Vagina (tissue), 2 donors: Measurements from ENCODE around the gene LIMS1. TPM values are rescaled to one million over a fixed set of nuclear protein-coding genes. Genes with fewer than 3 reads are reported as not detected.

Experiments used
- DNase-seq, 2 donors: peaks; one replicate each; pipeline ENCODE4 v3.0.0-alpha.2; 2017; ENCODE audit errors: extremely low spot score in 2 of 2
- H3K27ac ChIP-seq: fragments of 200-600 bp; sonication (generic); one replicate; pipeline ENCODE4 v1.5.1; 2019
- H3K27me3 ChIP-seq: fragments of 200-600 bp; sonication (generic); one replicate; pipeline ENCODE4 v1.5.1; 2019
- H3K36me3 ChIP-seq, 2 donors: fragments of 200-600 bp; sonication (generic); one replicate each; pipeline ENCODE4 v1.5.1; 2017 to 2019
- H3K4me1 ChIP-seq: fragments of 200-600 bp; sonication (generic); one replicate; pipeline ENCODE4 v1.5.1; 2019
- H3K4me3 ChIP-seq, 2 donors: fragments of 200-600 bp; sonication (generic); 1 replicate in 1 of 2; 2 replicates in 1 of 2; pipeline ENCODE4 v1.5.1; 2016 to 2019
- H3K9me3 ChIP-seq: fragments of 200-600 bp; sonication (generic); one replicate; pipeline ENCODE4 v1.5.1; 2019
- CTCF ChIP-seq, 3 experiments: fragments of 450-650 bp in 2 of 3; fragments of 200-600 bp in 1 of 3; sonication (generic) in 1 of 3; IDR thresholded peaks; one replicate each; pipeline ENCODE4 v1.5.1; 2017 to 2019; ENCODE audit warnings: antibody characterized with exemption in 3 of 3, mild to moderate bottlenecking in 2 of 3, moderate library complexity in 2 of 3
- POLR2A ChIP-seq, 2 donors: fragments of 450-650 bp; IDR thresholded peaks; one replicate each; pipeline ENCODE4 v1.6.1; 2017; ENCODE audit warnings: antibody characterized with exemption in 2 of 2, mild to moderate bottlenecking in 2 of 2, moderate library complexity in 2 of 2
- POLR2AphosphoS5 ChIP-seq, 2 donors: sonication (generic); formaldehyde crosslinking; IDR thresholded peaks; one replicate each; pipeline ENCODE4 v1.9.0; 2017; ENCODE audit warnings: antibody characterized with exemption in 2 of 2, mild to moderate bottlenecking in 2 of 2, low read depth in 1 of 2; ENCODE audit not compliant: insufficient read depth in 1 of 2
- intact Hi-C: fragments of 100-400 bp; cut with DNase I; formaldehyde crosslinking; loops from one replicate; pipeline ENCODE4 v1.15.1; 2023
- total RNA-seq: library from RNA; depleted of rRNA; stranded (reverse); fragments of >200 nt; gene quantifications from one replicate; pipeline ENCODE4 v1.2.3, GENCODE V29; 2016

Gene LIMS1, protein sequence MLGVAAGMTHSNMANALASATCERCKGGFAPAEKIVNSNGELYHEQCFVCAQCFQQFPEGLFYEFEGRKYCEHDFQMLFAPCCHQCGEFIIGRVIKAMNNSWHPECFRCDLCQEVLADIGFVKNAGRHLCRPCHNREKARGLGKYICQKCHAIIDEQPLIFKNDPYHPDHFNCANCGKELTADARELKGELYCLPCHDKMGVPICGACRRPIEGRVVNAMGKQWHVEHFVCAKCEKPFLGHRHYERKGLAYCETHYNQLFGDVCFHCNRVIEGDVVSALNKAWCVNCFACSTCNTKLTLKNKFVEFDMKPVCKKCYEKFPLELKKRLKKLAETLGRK
- total RNA-seq: 66.0 TPM

DNA sequence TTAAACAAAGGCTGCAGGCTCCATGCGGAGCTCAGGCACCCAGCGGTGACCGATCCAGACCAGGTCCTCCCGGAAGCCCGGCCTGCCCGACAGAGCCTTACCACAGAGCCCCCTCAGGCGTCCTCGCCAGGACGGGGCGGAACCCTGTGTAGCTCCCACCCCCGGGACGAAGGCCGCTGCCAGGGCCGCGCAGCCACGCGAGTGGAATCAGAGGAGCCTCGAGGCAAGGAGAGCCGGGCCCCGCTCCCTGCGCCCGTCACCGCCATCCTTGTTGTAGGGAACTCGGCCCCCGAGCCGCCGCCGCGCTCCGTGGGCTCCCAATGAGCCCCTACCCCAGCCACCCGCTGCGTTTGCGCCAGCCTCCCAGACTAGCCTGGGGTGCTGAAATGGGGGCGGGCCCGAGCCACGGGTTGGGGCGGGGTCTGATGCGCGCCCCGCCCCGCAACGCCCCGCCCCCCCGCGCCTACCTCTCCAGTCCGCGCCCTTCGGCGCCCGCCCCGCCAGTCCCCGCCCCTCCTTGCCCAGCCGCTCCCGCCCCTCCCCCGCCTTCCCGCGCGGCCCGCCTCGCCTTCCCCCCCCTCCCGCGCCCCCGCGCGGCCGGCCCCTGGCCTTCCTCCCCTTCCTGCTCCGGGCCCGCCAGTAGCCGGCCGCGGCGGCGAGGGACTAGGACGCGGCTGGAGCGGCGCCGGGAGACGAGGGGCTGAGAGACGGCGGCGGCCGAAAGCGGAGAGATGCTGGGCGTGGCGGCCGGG is at the start of gene LIMS1:
Gene LIMS1, plus strand, starts transcription at position 639 of the 752 bp plus-strand sequence. Its CDS starts 93 bp downstream, at position 732.
- TF ChIP-seq POLR2AphosphoS5 (IDR thresholded peaks at IDR 0.05; ENCODE audit: insufficient read depth in 1 of 2, low read depth in 1 of 2) (peak; percentile 39 to 98), POLR2A (IDR thresholded peaks at IDR 0.05) (peak in 1 of 2 donors; percentile 94), CTCF (IDR thresholded peaks at IDR 0.05) (no peak)
- Histone ChIP-seq H3K27ac (peak within 1 kb of the TSS; percentile 98), H3K36me3 (no peaks in the 10 kb centered on the region), H3K9me3 (no peaks in the 10 kb centered on the region), H3K4me3 (peak within 1 kb of the TSS; percentile 82 to 89), H3K4me1 (peaks cover 35% of the 10 kb centered on the region), H3K27me3 (no peaks in the 10 kb centered on the region)
- DNase-seq: peak in 1 of 2 donors; percentile 93
- intact Hi-C loops: loop anchor here (10.0 kb wide), 1 partner anchor 51 kb away; no protein-coding TSS in a partner anchor

DNA sequence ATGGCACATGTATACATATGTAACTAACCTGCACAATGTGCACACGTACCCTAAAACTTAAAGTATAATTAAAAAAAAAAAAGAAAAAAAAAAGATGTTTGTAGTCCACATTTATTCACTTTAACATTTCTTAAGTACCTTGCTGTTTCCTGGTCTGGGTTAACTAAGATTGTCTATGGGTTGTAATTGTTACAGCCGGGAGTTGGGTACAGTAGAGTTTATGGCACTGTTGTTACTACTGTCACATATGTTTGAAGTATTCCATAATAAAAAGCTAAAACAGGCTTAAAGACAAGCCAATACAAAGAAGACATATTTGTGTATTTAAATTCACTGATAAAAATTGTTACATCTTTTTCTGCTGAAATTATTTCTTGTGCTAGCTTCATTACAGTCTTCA is 49.0 kb upstream of the LIMS1 start:
- Histone ChIP-seq H3K27me3 (no peaks in the 10 kb centered on the region), H3K4me3 (no peak overlapping the region), H3K4me1 (no peaks in the 10 kb centered on the region), H3K36me3 (peaks cover 0 to 63% of the 10 kb centered on the region in 2 donors), H3K27ac (no peak overlapping the region), H3K9me3 (no peaks in the 10 kb centered on the region)
- DNase-seq: no peak
- intact Hi-C loops: no loop called here
- TF ChIP-seq CTCF (IDR thresholded peaks at IDR 0.05): no peak
- TF ChIP-seq POLR2A (IDR thresholded peaks at IDR 0.05): no peak
- TF ChIP-seq POLR2AphosphoS5 (IDR thresholded peaks at IDR 0.05; ENCODE audit: insufficient read depth in 1 of 2, low read depth in 1 of 2): no peak

DNA sequence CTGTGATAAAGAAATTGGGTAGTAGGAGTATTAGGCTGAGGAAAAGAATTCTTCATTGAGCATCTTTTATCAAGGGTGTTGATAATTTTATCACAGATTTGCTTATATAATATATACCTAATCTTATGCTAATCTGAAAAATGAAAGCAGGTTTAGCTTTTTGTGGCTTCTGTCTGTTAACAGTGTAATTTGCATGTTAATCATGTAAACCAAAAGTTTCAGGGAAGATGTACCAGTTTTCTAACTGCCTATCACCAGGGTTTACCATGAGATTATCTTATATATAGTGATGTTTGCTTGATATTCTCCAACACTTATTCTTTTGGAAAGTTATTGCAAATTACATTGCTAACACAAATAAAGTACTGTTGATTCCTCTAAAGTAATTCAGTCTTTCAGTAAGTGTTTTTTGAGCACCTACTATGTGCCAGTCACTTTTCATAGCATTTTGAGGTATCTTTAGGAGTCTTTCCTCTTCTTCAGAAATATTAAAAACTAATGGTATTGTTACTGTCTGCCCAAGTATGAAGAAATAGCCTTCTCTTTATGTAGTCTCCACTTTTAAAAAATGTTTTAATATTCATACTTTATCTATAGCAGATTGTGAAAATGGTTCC is 43.7 kb upstream of the LIMS1 start:
- intact Hi-C loops: no loop called here
- H3K36me3 ChIP-seq: peaks cover 0 to 48% of the 10 kb centered on the region in 2 donors

GRCh38 chr2:108491848-108492247 is 42.4 kb upstream of the LIMS1 start:
- TF ChIP-seq CTCF (IDR thresholded peaks at IDR 0.05) (no peak), POLR2AphosphoS5 (IDR thresholded peaks at IDR 0.05; ENCODE audit: insufficient read depth in 1 of 2, low read depth in 1 of 2) (no peak), POLR2A (IDR thresholded peaks at IDR 0.05) (no peak)
- H3K4me1 ChIP-seq: no peaks in the 10 kb centered on the region
- H3K9me3 ChIP-seq: no peaks in the 10 kb centered on the region
- intact Hi-C loops: no loop called here
- no peak overlapping the region for H3K4me3 ChIP-seq
- no peak overlapping the region for H3K27ac ChIP-seq
- H3K27me3 ChIP-seq: no peaks in the 10 kb centered on the region
- H3K36me3 ChIP-seq: peaks cover 0 to 47% of the 10 kb centered on the region in 2 donors
- DNase-seq: no peak

More for the DNA sequence above, 43.7 kb upstream of the LIMS1 start:
- H3K4me3 ChIP-seq: no peak overlapping the region
- no peaks in the 10 kb centered on the region for H3K4me1 ChIP-seq
- no peak for DNase-seq
- no peak overlapping the region for H3K27ac ChIP-seq
- no peaks in the 10 kb centered on the region for H3K27me3 ChIP-seq
- H3K9me3 ChIP-seq: no peaks in the 10 kb centered on the region
- TF ChIP-seq POLR2A (IDR thresholded peaks at IDR 0.05): no peak
- no peak for TF ChIP-seq POLR2AphosphoS5 (IDR thresholded peaks at IDR 0.05; ENCODE audit: insufficient read depth in 1 of 2, low read depth in 1 of 2)
- no peak for TF ChIP-seq CTCF (IDR thresholded peaks at IDR 0.05)
